Right cardiac atrium (tissue), 5 donors: ENCODE measurements around the gene PCDH1. TPM values are rescaled to one million over a fixed set of nuclear protein-coding genes. Genes with fewer than 3 reads are reported as not detected.
"Not testable (repeated sequence)": the region's sequence is repeated elsewhere in the genome, so short reads cannot be mapped to it uniquely, and the experiment has no call there.

Source experiments
- ATAC-seq, 2 donors: fragments of 200-7000 bp; cut with Tn5 transposase; one replicate each; pipeline versions ENCODE4 v1.8.0 to v1.9.1; 2020; ENCODE audit warnings: moderate library complexity in 2 of 2, mild to moderate bottlenecking in 1 of 2
- DNase-seq, 3 donors: peaks; one replicate each; pipeline ENCODE4 v3.0.0-alpha.2; 2020
- H3K27ac ChIP-seq: one replicate; pipeline ENCODE4 v1.5.1; 2013; ENCODE audit warnings: mild to moderate bottlenecking, low read length, control low read depth, moderate library complexity
- H3K27me3 ChIP-seq: one replicate; pipeline ENCODE4 v1.6.1; 2013; ENCODE audit not compliant: control insufficient read depth, insufficient read depth
- H3K4me1 ChIP-seq: one replicate; pipeline ENCODE4 v1.6.1; 2013; ENCODE audit warnings: low read length; ENCODE audit not compliant: control insufficient read depth, insufficient read depth
- H3K4me3 ChIP-seq: one replicate; pipeline ENCODE4 v1.5.1; 2013; ENCODE audit warnings: low read length, control low read depth
- H3K9me3 ChIP-seq: one replicate; pipeline ENCODE4 v1.6.1; 2013; ENCODE audit warnings: low read length; ENCODE audit not compliant: control insufficient read depth
- WGBS: extraction: QIAGEN DNeasy Blood & Tissue Kit; methylation state at CpG from one replicate; pipeline ENCODE4 v1.1.7; 2013; 5-methylcytosine and 5-hydroxymethylcytosine counted together
- intact Hi-C, 4 donors: fragments of 100-400 bp; cut with DNase I; formaldehyde crosslinking; loops; one replicate each; pipeline versions ENCODE4 v1.11.0 to v1.14.0; 2022 to 2023
- polyA plus RNA-seq: library from polyadenylated mRNA; stranded (reverse); fragments of 200-250 nt; gene quantifications from one replicate; pipeline ENCODE4 v1.2.3, GENCODE V29; 2013
- total RNA-seq, 4 donors: library from RNA; stranded (reverse); fragmentation: NEBNext Ultra II Directional; extraction: Animal tissue kit (Norgen Biotek cat#: 25700); gene quantifications; one replicate each; pipeline ENCODE4 v1.2.1, GENCODE V29; 2021
- donor health status: healthy with polysubstance abuse.
- donor health status: DM: no; HTN: yes; CAD: no.
- donor health status: DM: no; HTN: no; CAD: no.
- donor health status: DM: no; HTN: yes; CAD: no; lungs with severe emphysema.
- donor health status: DM: yes; HTN: yes; CAD: no.

PCDH1 gene
- total and polyA plus RNA-seq, 5 donors = 7.2 to 21.3 (median 9.8) TPM

DNA sequence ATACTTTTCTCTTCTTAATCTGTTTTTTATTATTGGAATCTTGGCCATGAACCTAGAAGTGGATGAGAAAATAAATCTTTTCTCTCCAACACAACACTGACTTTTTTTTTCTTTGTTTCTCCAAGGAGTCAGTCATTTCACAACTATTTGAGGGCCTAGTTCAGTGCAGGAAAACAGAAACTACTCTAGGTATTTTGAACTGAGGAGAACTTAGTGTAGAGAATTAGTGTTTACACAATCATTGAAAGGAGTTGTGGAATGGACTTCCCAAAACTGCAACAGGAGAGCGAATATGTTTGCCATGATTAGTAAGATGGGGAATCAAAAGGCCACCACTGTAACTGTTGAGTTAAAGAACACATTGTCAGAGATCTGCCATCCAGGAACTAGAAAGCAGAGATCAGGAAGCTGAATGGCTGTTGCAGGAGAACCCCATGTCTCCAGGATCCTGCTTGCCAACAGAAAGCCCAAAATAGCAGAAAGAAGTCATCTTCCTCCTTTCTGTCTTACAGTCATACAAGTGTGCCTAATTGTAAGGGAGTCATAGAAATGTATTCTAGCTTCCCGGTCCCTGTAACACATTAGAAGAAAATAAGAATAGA is 20.3 kb upstream of the PCDH1 start:
- H3K27ac ChIP-seq = no peak overlapping the region
- 69% methylated on average over 2 of the region's 2 CpGs for WGBS
- no peak for DNase-seq
- H3K4me3 ChIP-seq = no peak overlapping the region
- intact Hi-C loops = no loop called here
- H3K4me1 ChIP-seq = no peaks in the 10 kb centered on the region
- no peak for ATAC-seq
- no peaks in the 10 kb centered on the region for H3K27me3 ChIP-seq
- no peaks in the 10 kb centered on the region for H3K9me3 ChIP-seq

GRCh38 chr5:141897425-141897824 is 19.2 kb upstream of the PCDH1 start:
- intact Hi-C loops = no loop called here
- H3K4me1 ChIP-seq = no peaks in the 10 kb centered on the region
- DNase-seq (no peak), ATAC-seq (no peak)
- no peak overlapping the region for H3K27ac ChIP-seq
- no peak overlapping the region for H3K4me3 ChIP-seq
- 94% methylated on average over 4 of the region's 4 CpGs for WGBS
- no peaks in the 10 kb centered on the region for H3K27me3 ChIP-seq
- H3K9me3 ChIP-seq = no peaks in the 10 kb centered on the region

GRCh38 chr5:141890429-141890828 is 12.2 kb upstream of the PCDH1 start:
- DNase-seq, H3K27ac ChIP-seq, H3K9me3 ChIP-seq, H3K4me1 ChIP-seq, H3K4me3 ChIP-seq, H3K27me3 ChIP-seq, intact Hi-C loops, ATAC-seq: not testable (repeated sequence)
- 88% methylated on average over 2 of the region's 2 CpGs for WGBS

DNA sequence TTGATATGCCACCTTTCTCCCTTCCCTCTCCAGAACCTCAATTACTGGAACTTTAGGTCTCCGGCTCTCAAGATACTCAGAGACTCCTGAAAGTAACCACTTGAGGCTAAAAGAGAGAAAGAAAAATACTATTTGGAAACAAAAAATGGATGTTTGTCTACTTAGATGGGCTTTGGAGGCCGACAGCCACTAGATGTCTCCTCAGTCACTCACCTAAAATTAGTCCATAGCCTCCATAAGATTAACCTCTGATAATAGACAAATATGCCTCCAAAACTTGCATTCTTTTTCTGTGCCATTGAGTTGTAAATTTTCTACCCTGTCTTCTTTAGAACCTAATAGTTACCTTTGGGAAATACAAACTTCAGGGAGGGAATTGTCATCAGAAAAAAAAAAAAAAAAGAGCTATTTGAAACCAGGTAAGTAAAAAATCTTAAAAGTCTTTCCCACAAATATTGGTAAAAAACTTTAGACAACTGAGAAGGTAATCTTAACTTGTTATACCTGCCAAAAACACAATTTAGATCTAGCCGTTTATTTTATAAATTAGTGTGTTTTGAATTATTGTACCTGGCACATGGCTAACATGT is 11.2 kb upstream of the PCDH1 start:
- DNase-seq (no peak), ATAC-seq (no peak)
- no peaks in the 10 kb centered on the region for H3K9me3 ChIP-seq
- H3K27ac ChIP-seq = no peak overlapping the region
- H3K27me3 ChIP-seq = no peaks in the 10 kb centered on the region
- H3K4me3 ChIP-seq = no peak overlapping the region
- H3K4me1 ChIP-seq = no peaks in the 10 kb centered on the region
- 60% methylated on average over 3 of the region's 3 CpGs for WGBS
- intact Hi-C loops = loop anchor here in 2 of 4 donors (5.0 to 10.0 kb wide), 2 partner anchors 65 to 68 kb away; partner anchors contain the start of gene PCDH12 (in 2 of the 2)

- Histone ChIP-seq H3K4me1 (peaks cover 3% of the 10 kb centered on the region), H3K9me3 (no peaks in the 10 kb centered on the region), H3K27ac (no peak overlapping the region), H3K4me3 (no peak overlapping the region), H3K27me3 (no peaks in the 10 kb centered on the region)
- ATAC-seq (no peak), DNase-seq (no peak)
- WGBS = 33% methylated on average over 8 of the region's 8 CpGs
- intact Hi-C loops = loop anchor here in 2 of 4 donors (5.0 to 10.0 kb wide), 2 partner anchors 71 to 182 kb away; partner anchors contain the start of gene PCDH12 (in 1 of the 2)
Measured at GRCh38 chr5:141883892-141884318, 5.7 kb upstream of the PCDH1 start.

- no peak overlapping the region for H3K4me3 ChIP-seq
- H3K27ac ChIP-seq = no peak overlapping the region
- H3K4me1 ChIP-seq = peaks cover 3% of the 10 kb centered on the region
- 3% methylated on average over 35 of the region's 35 CpGs for WGBS
- intact Hi-C loops = loop anchor here in 2 of 4 donors (5.0 to 10.0 kb wide), 2 partner anchors 71 to 181 kb away; partner anchors contain the start of gene PCDH12 (in 1 of the 2)
- peak; percentile 44 to 85 (median 82) for DNase-seq
- H3K9me3 ChIP-seq = no peaks in the 10 kb centered on the region
- no peaks in the 10 kb centered on the region for H3K27me3 ChIP-seq
- no peak for ATAC-seq
Measured at GRCh38 chr5:141883184-141883891, 5.1 kb upstream of the PCDH1 start.

DNA sequence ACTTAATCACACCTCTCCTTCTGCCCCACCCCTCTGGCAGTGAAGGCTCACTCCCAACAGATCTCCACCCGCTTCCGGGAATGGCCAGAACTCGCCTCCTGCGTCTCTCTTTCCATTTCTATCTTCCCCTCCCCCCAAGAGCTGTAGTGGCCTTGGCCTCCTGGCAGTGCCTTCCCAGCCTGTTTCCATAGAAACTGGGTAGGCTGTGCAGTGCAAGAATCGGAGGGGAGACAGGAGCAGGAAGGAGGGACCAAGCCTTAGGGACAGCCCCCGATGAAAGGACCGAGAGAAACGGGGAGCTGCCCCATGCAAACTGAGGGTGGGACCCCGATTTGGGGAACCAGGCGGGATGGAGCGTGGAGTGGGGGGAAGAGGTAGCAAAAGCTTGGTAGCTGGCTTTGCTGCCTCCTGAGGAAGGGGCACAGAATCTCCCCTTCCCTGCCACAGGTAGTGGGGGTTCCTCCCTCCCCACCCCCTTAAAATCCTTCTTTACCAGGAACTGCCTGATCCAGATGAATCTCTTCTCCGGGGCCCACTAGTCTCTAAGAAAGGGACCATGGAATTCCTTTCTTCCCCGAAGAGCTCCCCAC is 4.5 kb upstream of the PCDH1 start:
- ATAC-seq (no peak), DNase-seq (peak in 1 of 3 donors; percentile 51)
- Histone ChIP-seq H3K9me3 (no peaks in the 10 kb centered on the region), H3K4me3 (no peak overlapping the region), H3K27me3 (no peaks in the 10 kb centered on the region), H3K4me1 (peaks cover 3% of the 10 kb centered on the region), H3K27ac (no peak overlapping the region)
- intact Hi-C loops = loop anchor here in 2 of 4 donors (5.0 to 10.0 kb wide), 2 partner anchors 72 to 180 kb away; partner anchors contain the start of gene PCDH12 (in 1 of the 2)
- WGBS = 15% methylated on average over 13 of the region's 13 CpGs

GRCh38 chr5:141881886-141882285 is 3.7 kb upstream of the PCDH1 start:
- intact Hi-C loops = loop anchor here in 2 of 4 donors (5.0 to 10.0 kb wide), 2 partner anchors 73 to 180 kb away; partner anchors contain the start of gene PCDH12 (in 1 of the 2)
- peaks cover 3% of the 10 kb centered on the region for H3K4me1 ChIP-seq
- no peak for ATAC-seq
- no peaks in the 10 kb centered on the region for H3K9me3 ChIP-seq
- H3K27ac ChIP-seq = peak overlapping the region; percentile 75
- H3K27me3 ChIP-seq = no peaks in the 10 kb centered on the region
- WGBS = 20% methylated on average over 4 of the region's 4 CpGs
- H3K4me3 ChIP-seq = no peak overlapping the region
- DNase-seq = no peak

DNA sequence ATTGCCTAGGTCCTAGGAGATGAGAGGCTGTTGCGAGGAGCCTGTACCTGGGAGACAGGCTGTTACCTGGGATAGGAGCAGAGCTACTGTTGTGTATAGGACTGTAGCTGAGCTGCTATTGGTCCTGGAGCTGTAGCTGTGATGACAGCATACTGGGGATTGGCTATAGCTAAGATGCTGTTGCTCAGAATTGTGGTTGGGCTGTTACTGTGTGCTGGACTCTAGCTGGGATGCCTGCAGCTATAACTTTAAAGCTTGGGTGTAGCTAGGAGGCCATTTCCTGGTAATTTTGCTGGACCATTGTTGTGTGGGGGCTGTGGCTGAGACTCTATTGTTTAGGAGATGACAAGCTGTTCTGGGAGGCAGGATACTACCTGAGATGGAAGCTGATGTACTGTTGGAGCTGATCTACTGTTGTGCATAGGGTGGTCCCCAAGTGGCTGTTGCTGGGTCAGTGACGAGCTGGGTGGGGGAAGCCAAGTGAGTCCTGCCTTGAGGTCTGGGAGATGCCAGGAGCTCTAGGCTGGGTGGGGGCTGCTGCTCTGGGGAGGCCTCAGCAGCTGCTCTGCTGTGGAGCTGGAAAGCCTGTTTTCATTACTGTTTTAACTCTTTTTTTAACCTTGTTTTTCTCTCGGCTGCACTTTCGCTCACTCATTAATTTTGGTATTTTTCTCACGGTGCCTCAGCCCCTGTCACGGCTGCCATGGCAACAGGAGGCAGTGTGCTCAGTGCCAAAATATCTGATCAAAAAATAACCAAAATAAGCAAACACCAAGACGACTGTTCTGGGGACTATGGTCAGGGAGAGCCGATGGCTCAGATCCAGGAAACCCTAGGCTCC is 3.0 kb upstream of the PCDH1 start:
- WGBS = 26% methylated on average over 8 of the region's 8 CpGs
- no peak overlapping the region for H3K4me3 ChIP-seq
- H3K27me3 ChIP-seq = no peaks in the 10 kb centered on the region
- H3K27ac ChIP-seq = peak overlapping the region; percentile 80
- DNase-seq (peak in 2 of 3 donors; percentile 49 to 54), ATAC-seq (peak in 1 of 2 donors; percentile 51)
- intact Hi-C loops = loop anchor here in 2 of 4 donors (5.0 to 10.0 kb wide), 2 partner anchors 74 to 179 kb away; partner anchors contain the start of gene PCDH12 (in 1 of the 2)
- no peaks in the 10 kb centered on the region for H3K9me3 ChIP-seq
- peaks cover 3% of the 10 kb centered on the region for H3K4me1 ChIP-seq
